ENCODE data around the gene RGS1.
"Not testable (repeated sequence)": the region's sequence is repeated elsewhere in the genome, so short reads cannot be mapped to it uniquely, and the experiment has no call there.

Gene RGS1, protein sequence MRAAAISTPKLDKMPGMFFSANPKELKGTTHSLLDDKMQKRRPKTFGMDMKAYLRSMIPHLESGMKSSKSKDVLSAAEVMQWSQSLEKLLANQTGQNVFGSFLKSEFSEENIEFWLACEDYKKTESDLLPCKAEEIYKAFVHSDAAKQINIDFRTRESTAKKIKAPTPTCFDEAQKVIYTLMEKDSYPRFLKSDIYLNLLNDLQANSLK

DNA sequence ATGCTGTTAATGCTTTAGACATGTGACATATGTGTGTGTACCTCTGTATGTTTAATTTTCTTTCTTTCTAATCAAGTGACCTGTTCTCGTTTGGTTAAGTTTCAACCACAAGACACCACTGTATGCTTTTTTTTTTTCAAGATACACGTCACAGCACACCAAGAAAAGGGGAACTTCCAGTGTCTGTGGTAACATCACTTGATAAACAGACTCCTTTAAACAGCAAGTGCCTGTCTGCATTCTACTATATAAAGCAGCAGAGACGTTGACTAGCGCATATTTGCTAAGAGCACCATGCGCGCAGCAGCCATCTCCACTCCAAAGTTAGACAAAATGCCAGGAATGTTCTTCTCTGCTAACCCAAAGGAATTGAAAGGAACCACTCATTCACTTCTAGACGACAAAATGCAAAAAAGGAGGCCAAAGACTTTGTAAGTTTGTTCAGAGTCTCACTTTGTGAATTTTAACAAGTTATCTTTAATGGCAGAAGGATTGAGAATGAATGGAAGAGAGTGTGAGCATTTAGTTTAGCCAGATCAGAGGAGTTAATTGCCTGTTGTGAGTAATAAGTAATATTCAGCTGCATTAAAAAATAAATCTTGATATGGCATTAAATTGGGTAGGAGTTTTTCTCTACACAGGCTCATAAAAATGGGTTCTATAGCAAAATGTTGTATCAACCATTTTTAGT lies at the start of gene RGS1:
RGS1 (plus strand) TSS at position 275 of the 691 bp plus-strand sequence; CDS start at position 295, 20 bp downstream.
- in situ Hi-C loops (cut with MboI; ENCODE audit: low sequenced_read_pairs) = no loop called here

DNA sequence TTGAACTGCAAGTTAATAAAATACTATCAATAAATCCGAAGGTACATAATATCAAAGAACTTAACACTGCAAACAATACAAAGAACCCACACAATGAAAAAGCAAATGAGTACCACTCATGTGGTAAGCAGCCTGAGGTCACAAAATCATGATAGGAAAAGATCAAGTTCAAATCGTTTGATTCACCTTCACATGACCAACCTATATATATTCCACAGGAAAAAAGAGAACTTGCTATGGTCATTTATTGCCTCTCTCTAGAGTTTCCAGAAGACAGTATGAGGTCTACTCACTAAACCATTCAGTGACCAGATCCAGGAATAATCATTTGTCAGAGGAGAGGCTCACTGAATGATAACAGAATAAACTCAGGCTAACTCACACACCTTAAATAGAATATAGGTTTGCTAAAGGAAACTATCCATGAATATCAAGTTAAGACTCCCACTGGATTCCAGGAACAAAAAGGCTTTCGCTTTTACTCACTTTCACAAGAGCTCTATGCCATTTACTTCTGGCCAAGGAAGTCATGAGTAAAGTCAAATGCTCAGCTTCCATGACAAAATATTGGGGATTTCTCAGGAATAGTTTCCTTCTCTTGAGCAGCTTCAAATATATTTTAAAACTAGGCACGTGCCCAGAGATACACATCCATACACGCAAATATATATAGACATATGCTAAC lies 48.3 kb upstream of the RGS1 start:
- in situ Hi-C loops (cut with MboI; ENCODE audit: low sequenced_read_pairs) = no loop called here

DNA sequence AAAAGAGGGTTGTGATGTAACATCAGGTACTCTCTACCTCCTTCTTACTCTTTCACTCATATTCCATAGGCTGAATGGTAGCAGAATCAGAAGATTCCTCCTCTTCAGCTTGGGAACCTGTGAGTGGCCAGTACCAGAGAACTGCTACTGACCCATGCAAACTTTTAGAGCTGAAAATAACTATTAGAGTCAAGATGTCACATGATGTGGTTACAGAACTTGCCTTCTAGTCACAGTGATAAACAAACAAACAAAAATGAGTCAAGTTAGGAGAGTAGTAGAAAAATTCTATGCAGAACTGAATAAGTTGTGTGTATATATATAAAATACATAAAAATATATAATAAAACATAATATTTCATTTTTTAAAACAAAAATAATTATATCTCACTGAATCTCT lies 47.6 kb upstream of the RGS1 start:
- in situ Hi-C loops (cut with MboI; ENCODE audit: low sequenced_read_pairs) = no loop called here

DNA sequence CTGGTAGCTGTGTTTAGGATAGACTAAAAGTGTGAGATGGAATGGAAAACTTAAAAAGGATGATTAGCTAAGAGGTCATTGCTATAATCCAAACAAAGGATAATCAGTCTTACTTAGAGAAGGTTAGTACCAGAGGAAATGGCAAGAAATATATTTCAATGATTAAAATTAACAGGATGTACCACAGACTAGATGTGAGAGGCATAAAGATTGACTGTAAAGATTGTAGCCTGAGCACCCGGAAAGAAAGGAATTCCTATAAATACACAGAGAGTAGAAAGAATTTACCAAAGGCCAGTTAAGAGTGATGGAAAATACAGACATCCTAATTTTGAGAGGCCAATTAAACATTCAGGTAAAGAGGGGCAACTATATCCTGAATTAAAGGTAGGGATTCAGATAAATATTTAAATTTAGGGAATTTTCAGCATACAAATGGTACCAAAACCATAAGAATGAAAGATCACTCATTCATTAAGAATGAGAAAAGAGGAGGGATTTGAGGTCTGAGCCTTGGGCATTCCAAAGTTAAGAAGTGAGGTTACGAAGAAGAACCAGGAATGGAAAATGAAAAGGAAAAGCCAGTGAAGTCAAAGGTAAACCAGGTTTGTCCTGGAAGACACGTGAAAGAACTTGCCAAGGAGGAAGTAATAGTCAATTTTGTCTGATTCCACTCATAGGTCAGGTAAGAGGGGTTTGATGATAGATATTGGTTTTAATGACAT lies 46.4 kb upstream of the RGS1 start:
- in situ Hi-C loops (cut with MboI; ENCODE audit: low sequenced_read_pairs) = no loop called here

DNA sequence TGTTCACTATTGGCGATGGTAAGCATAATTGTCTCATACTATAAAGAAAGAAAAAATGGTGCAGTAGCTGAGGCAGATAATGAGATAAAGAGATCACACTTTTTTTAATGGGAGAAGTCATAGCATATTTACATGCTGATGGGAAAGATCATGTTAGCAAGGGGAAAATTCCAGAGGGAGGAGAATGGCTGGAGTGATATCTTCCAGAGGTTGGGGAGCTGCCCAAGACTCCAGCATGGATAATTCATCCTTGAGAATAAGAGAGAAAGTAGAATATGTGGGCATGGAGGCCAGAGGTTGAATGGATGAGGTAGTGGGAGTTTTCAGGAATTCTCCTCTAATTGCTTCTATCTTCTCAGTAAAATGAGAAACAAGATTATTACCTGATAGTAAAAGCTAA lies 45.8 kb upstream of the RGS1 start:
- in situ Hi-C loops (cut with MboI; ENCODE audit: low sequenced_read_pairs) = no loop called here

DNA sequence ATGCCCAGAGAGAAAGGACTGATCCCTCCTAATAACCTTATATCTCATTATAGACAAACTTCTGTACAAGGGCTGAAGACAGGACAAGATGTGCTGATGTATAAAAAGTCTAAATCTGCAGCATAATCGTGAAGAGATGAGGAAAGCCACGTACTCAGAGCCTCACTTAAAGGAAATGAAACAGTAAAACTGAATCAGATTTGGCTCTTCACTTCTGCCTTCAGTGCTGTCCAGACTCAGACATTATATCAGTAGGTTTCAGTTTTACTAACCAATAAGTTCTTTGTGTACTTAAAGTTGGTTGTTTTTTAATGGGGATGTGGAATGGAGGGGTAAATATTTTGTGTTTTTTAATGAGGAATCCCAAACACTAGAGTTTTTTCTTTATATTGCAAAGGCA lies 45.3 kb upstream of the RGS1 start:
- in situ Hi-C loops (cut with MboI; ENCODE audit: low sequenced_read_pairs) = no loop called here

DNA sequence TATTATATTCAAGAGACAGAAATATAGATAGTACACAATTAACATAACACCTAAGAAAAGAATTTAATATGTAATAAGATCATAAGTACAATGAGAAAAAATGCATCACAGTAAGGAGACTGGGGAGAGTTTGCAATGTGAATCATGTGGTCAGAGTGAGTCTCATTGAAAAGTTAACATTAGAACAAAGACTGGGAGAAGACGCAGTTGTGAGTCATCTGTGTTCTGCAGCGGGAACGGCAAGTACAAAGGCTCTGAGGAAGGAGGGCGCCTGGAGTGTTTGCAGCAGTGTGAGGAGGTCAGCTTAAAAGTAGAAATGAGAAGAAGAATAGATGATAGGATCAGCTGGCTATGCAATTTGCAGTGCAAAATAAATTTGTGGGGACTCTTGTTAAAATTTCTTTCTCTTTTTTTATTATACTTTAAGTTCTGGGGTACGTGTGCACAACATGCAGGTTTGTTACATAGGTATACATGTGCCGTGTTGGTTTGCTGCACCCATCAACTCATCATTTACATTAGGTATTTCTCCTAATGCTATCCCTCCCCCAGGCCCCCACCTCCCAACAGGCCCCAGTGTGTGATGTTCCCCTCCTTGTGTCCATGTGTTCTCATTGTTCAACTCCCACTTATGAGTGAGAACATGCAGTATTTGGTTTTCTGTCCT lies 44.4 kb upstream of the RGS1 start:
- in situ Hi-C loops (cut with MboI; ENCODE audit: low sequenced_read_pairs) = not testable (repeated sequence)

DNA sequence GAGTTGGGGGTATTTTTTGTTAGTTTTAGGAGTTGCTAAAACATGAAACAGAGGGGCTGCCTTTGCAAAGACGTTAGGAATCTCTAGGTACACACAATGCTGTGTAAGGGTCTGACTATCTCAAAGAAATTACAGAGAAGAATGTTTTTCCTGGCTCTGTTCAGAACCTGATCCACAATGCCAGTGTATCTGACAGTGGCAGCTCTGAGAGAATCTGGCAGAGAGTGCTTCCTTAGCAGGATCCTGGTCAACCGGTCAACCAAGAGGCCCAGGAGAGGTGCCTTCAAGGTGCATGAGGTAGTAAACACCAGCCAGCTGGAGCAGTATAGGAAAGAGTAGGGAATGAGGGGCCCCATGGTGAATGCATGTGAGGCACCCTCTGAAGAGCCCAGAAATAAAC lies 40.9 kb upstream of the RGS1 start:
- in situ Hi-C loops (cut with MboI; ENCODE audit: low sequenced_read_pairs) = no loop called here

DNA sequence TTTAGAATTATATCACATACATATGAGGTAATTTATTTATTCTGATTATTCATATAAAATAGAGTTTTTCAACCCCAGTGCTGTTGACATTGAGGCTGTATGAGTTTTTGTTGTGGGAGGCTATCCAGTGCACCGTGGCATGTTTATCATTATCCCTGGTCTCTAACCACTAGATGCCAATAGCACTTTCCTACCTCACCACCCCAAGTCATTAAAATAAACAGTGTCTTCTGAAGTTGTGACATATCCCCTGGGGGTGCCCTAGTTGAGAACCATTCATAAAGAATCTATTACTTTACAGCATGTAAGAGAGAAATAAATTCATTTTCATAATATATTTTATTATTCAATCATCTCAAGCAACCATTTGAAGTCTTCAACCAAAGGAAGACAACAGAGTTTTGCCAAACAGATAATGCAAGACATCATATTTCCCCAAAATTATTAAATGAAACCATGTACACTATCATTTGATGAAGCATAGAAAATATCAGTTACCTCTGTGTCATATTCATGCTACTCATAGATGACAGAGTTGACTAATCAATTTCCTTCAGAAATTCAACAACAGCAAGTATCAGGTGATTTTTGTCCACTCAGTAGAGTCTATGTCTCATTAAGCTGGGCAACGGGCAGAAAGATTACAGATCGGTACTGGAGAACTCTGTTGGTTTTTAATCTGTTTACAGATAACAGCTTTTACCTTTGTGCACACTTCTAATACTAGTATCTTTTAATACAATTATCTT lies 39.5 kb upstream of the RGS1 start:
- in situ Hi-C loops (cut with MboI; ENCODE audit: low sequenced_read_pairs) = no loop called here

DNA sequence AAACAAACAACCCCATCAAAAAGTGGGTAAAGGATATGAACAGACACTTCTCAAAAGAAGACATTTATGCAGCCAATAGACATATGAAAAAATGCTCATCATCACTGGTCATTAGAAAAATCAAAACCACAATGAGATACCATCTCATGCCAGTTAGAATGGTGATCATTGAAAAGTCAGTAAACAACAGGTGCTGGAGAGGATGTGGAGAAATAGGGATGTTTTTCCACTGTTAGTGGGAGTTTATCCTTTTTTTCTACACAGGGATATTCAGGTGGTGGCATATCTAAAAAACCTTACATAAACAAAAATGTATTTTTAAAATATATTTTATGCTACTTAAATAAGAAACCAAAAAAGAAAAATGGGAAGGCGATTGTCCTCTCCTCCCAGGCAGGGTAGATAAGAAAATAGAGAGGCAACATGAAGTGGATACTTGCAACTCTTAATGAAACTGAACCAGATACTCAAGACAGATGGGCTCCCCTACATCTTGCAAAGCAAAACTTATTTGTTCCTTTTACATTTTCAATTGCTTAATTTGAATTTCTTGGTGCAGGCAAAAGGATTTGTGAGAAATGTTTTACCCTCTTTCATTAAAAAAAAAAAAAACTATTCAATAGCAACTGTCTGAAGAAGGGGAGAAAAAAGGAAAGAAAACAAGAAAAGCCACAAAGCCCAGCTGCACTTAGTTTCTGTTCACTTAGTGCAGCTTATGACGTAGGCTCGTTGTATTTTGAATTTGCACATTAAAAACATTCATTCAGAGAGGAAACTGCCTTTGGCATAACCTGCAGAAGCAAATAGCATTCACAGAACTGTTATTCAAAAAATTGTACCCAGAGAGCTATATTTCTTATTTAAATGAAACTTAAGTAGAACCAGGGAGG lies 36.9 kb upstream of the RGS1 start:
- in situ Hi-C loops (cut with MboI; ENCODE audit: low sequenced_read_pairs) = no loop called here

DNA sequence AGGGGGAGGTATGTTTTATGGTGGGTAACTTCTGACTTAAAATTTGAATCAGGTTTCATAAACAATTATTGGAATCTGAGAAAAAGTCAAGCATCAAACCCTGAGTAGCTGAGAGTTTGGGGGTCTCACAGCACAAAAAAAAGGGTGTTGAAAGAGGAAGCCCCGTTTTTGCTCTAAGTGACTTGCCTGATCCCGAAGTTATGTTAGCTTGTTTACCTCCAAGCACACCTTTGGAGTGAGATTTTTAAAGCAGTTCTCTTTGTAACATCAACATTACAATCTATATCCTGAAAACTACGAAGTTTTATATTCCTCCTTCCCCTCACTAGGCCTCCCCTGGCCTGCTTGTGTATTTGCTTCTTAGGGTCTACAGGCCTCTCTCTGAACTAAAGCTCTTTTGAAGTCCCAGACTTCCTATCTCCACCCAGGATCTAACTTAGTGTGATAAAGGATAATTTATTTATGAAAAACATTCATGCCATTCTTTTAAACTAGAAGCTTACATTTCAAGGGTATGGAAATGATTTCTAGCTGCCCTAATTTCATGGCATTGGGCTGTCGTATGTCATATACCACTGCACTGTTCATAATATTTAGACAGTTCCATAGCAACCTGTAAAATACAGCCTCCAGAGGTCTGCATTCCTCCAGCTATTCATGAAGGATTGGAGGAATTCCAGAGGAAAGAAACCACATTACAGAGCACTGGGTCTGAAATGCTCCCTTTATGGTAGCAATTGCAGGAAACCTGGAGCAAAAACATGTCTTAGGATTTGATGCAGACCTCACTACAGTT lies 36.1 kb upstream of the RGS1 start:
- in situ Hi-C loops (cut with MboI; ENCODE audit: low sequenced_read_pairs) = no loop called here

DNA sequence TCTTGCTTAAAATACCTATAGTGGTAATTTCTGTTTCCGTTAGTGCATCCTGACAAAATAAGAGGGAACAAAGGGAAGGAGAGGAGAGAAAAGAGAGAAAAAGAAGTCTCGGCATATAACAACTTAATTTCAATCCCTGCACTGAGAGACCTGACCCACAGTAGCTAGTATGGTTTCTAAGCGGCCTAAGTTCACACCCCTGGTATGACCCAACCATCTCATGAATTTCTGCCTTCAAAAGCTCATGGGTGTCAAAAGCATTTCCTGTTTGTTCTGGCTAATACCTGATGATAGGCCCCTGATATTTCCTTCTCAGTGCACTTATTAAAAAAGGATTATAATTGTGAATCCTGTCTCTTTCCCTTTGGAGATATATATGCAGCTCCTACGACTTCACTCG lies 32.1 kb upstream of the RGS1 start:
- in situ Hi-C loops (cut with MboI; ENCODE audit: low sequenced_read_pairs) = no loop called here

DNA sequence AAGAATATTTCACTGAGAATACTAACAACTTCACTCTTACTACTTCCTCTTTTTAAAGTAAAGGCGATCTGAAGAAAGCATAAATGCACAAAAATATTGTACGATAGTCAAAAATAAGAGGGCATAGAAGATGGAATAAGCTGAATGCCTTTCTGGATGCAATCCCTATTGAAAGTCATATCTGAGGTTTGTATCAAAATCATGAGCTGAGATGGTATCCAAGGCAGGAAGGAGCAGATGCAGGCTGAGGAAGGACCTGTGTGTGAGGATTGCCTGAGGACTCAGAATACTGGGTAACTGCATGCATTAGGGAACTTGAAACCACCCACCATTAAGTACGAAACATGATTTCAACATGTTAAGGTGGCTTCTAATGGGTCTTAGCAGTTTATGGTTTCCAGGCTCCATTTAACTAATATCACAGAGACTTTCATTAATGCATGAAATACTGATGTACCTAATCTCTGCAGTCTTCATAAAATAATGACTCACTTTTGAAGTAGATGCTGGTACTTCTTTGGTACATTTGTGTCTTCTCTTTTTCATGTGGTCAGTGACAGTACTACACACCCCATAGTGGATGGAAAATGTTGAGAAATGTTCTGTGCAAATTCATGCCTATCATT lies 29.6 kb upstream of the RGS1 start:
- in situ Hi-C loops (cut with MboI; ENCODE audit: low sequenced_read_pairs) = no loop called here

DNA sequence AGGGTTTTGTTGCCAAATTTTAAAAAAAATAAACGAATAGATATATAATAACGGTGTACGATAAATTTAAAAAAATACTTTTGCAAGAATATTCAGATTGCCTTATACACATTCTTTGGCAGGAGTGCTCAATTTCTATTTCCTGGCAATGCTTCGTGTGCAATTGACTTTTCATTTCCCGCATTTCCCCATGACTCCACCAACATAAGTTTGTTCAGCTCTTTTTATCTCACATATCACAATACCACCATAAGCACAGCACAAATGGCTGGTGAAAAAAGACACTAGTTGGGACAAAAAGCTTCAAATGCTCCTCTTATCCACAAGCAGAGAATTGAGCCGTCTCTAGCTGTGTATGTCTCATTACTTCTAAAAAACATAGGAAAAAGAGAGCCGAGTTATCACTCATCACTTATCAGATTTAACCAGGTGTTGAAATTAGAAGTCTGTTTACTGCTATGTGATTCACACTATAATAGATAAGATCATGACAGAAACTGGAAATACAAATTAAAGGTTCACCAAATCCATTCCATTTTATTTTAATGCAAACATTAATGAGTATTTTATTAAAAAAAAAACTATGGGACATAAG lies 28.9 kb upstream of the RGS1 start:
- in situ Hi-C loops (cut with MboI; ENCODE audit: low sequenced_read_pairs) = no loop called here

DNA sequence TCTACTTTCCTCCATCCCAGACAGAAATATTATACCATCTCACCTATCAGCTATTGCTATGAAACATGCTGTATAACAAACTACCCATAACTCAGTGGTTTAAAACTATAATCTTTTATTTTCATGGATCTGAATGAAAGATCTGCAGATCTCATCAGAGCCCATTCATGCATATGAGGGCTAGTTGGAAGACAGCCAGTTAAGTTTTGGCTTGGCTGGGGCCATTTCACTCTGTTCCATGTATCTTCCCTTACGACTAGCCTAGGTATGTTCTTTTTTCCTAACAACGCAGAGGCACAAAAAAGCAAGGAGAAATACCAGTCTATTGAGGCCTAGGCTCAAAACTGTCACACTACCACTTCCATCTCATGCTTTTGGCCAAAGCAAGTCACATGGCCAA lies 28.1 kb upstream of the RGS1 start:
- in situ Hi-C loops (cut with MboI; ENCODE audit: low sequenced_read_pairs) = no loop called here

DNA sequence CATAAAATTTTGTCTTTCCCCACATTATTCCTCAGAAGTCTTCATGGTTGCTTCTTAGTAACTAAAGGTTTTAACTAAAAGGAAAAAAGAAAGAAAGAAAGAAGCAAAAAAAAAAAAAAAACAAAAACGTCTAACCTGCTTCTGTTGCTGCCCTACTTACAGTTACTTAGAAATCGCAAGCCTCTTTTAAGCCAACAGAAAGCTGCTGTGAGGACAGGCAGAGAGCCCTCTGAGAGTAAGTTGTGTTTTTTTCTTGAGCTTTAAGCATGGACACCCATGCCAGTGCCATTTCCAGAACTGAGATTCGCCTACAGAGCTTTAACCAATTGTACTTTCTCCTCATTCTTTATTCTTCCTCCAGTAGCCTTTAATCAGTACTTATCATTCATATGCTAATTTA lies 25.6 kb upstream of the RGS1 start:
- in situ Hi-C loops (cut with MboI; ENCODE audit: low sequenced_read_pairs) = no loop called here

DNA sequence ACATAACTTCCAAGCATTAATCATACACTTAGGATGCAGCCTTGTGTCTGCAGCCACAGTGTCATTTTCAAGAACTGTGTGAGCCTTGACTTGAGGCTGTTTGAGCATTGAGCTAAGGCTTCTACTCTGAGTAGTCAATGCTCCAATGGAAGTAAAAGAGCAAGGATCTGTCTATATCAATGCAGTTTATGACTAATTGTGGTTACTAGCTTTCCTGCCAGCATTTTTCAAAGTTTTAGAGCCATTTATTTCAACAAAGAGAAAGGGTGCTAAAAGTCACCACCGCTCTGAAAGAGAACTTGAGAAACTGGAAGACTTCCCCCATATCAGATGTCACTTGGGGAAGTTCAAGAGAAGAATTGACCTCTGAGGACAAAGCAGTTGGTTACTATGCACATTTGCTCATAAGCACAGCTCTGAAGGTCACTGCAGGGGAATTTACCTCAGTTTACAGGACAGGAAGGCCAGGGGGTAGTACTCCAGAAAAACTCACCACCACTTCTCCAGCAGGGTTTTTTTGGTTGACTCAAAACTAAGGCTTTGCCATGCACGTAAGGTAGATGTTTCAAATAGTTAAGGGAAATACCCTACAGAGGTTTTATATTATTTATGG lies 24.5 kb upstream of the RGS1 start:
- in situ Hi-C loops (cut with MboI; ENCODE audit: low sequenced_read_pairs) = no loop called here

All from HL-60/S4 treated with phorbol 12-myristate 13-acetate at 8.2 ng/mL for 4 days and 3 days (cell line).